ENCODE measurements around the gene HIVEP3.

DNA sequence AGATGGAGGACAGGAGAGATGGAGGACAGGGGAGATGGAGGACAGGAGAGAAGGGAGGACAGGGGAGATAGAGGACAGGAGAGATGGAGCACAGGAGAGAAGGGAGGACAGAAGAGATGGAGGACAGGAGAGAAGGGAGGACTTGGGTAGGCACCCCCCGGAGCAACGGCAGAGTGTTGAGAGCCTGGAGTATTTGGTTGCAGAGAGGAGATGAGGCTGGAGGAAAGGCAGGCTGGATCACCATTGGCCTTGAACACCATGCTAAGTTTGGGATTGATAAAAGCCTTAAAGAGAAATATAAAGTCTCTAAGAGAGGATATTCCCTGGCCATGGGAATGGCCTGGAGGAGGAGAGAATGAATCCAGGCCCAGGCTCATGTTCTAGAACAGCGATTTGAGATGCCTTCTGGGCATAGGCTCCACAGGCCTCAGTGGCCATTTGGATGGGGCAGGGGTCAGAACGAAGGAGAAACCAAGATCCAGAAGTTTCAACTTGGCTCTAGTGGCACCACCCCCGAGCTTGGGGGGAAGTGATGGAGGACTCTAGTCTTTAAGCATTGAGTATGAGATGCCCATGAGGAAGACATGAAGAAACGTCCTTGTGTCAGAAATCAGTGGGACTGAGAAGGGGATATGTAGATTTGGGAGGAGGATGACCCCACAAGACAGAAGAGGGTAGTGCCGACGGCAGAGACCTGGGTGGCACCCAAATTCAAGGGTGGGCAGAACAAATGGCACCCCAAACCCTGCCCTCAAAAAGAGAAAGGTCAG is 386.3 kb downstream of the HIVEP3 start:
- TF ChIP-seq POLR2AphosphoS5 (IDR thresholded peaks at IDR 0.05; ENCODE audit: insufficient read depth in 1 of 2, low read depth in 1 of 2) (no peak), CTCF (IDR thresholded peaks at IDR 0.05) (no peak), POLR2A (IDR thresholded peaks at IDR 0.05) (no peak)
